HepG2 (cell line): Measurements from ENCODE around the gene DAPK1.

Experiments used
- MAZ ChIP-seq, 2 experiments: sonication (generic) in 1 of 2; formaldehyde crosslinking in 1 of 2; IDR thresholded peaks; 2 replicates each; pipeline versions ENCODE4 v1.5.0 to v1.6.1; 2012 to 2020; ENCODE audit warnings: low read depth in 2 of 2, mild to moderate bottlenecking in 2 of 2, borderline replicate concordance in 1 of 2, improper control_type of control experiment in 1 of 2, low read length in 1 of 2, missing genetic modification reagents in 1 of 2, moderate library complexity in 1 of 2
- RAD21 ChIP-seq: fragments of 450-650 bp; formaldehyde crosslinking; IDR thresholded peaks from 2 replicates; pipeline ENCODE4 v1.5.0; 2020; ENCODE audit warnings: mild to moderate bottlenecking

DNA sequence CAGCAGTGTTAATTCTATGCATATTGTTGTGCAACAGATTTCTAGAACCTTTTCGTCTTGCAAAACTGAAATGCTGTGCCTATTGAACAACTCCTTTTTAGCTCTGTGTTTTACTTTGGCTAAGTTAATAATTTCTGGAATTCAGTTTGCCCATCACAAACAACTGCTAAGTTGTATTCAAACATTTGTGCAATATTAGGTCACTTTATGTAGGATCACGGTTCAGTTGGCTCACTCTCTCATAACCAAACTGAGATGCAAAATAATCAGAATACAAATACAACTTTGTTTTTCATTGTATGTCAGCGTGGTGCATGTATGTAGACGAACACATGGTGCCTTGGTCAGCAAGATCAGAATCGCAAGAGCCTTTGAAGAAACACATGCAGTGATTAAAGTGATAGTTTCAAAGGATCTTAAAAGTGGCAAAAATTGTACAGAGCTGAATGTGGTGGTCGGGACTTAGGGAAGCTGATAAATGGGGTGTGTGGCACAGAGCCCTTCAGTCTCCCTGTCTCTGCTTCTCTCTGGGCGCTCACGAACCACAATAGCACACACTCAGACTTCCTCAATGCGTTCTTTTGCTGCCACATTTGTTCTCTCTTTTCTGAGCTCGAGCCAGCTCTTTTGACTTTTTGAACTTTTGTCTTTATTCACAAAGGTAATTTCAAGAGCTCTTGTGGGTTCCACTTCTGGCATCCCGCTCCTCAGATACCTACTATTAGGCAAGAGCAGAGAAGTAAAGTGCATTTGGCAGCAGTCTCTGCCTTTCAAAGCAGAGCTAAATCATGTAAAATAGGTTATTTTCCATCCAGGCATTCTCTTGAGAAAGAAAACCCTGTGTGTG lies 115.8 kb downstream of the DAPK1 start:
- TF ChIP-seq RAD21 (CRISPR knock-in tag) = no peak
- no peak for TF ChIP-seq MAZ (IDR thresholded peaks at IDR 0.05; ENCODE audit: borderline replicate concordance, low read depth, low read length)
- TF ChIP-seq MAZ (CRISPR knock-in tag; IDR thresholded peaks at IDR 0.05; ENCODE audit: low read depth) = no peak
